Hepatocyte (in vitro differentiated cells): Measurements from ENCODE around the gene KANSL2.
"Not testable (repeated sequence)": the region's sequence is repeated elsewhere in the genome, so short reads cannot be mapped to it uniquely, and the experiment has no call there.

ENCODE experiments used
- CTCF ChIP-seq: fragments of 200-600 bp; sonication (generic); IDR thresholded peaks from 2 replicates; pipeline ENCODE4 v1.5.1; 2016; ENCODE audit warnings: antibody characterized with exemption, mild to moderate bottlenecking; ENCODE audit not compliant: poor library complexity
- EZH2 ChIP-seq: fragments of 200-600 bp; sonication (generic); IDR thresholded peaks from 2 replicates; pipeline ENCODE4 v1.6.1; 2016; ENCODE audit warnings: antibody characterized with exemption, mild to moderate bottlenecking, borderline replicate concordance

- not testable (repeated sequence) for TF ChIP-seq CTCF, EZH2
Measured at GRCh38 chr12:48682533-48682905, 481 bp upstream of the KANSL2 start.
